Measurements from ENCODE around the gene PACRGL. TPM values are rescaled to one million over a fixed set of nuclear protein-coding genes. Genes with fewer than 3 reads are reported as not detected.

The PACRGL gene
- total RNA-seq, 1 experiment from 2014 or later = 14.9 TPM

- POLR2A ChIA-PET = interaction anchor here (0.5 kb wide), 1 partner anchor 1564 kb away, joined by 3 read pairs; no protein-coding TSS in a partner anchor
- Histone ChIP-seq H3K9me3 (no peaks in the 10 kb centered on the region), H3K4me3 (ENCODE audit: low read depth, low read length) (no peak overlapping the region), H3K4me1 (no peaks in the 10 kb centered on the region), H3K36me3 (ENCODE audit: control insufficient read depth, insufficient read depth, low read length) (no peaks in the 10 kb centered on the region), H3K27me3 (replicated peaks; ENCODE audit: control insufficient read depth, insufficient read depth, low read length) (no peaks in the 10 kb centered on the region)
- Mint-ChIP-seq H3K9me3 (ENCODE audit: unreplicated experiment) (no peaks in the 10 kb centered on the region), H3K27me3 (ENCODE audit: insufficient read depth, unreplicated experiment) (no peaks in the 10 kb centered on the region), H3K4me3 (ENCODE audit: unreplicated experiment) (no peak overlapping the region), H3K36me3 (ENCODE audit: insufficient read depth, unreplicated experiment) (no peaks in the 10 kb centered on the region), H3K4me1 (ENCODE audit: low read depth, unreplicated experiment) (no peaks in the 10 kb centered on the region), H3K27ac (ENCODE audit: unreplicated experiment) (no peak overlapping the region)
- no peak for DNase-seq
- CTCF ChIA-PET = interaction anchor here (1.2 kb wide), 1 partner anchor 266 kb away, joined by 4 read pairs; no protein-coding TSS in a partner anchor
- TF ChIP-seq CTCF (IDR thresholded peaks at IDR 0.05; ENCODE audit: insufficient read depth in 1 of 2, low read depth in 1 of 2, low read length in 1 of 2, severe bottlenecking in 1 of 2, unreplicated experiment in 1 of 2) = no peak
- intact Hi-C loops (cut with micrococcal nuclease; ENCODE audit: unreplicated experiment) = loop anchor here (10.0 kb wide), 1 partner anchor 373 kb away; no protein-coding TSS in a partner anchor
- no TSS peak for BruUV-seq (replicated peaks)
Observed at GRCh38 chr4:20687864-20688263, 12.4 kb upstream of the PACRGL start.

- TF ChIP-seq CTCF (IDR thresholded peaks at IDR 0.05; ENCODE audit: insufficient read depth in 1 of 2, low read depth in 1 of 2, low read length in 1 of 2, severe bottlenecking in 1 of 2, unreplicated experiment in 1 of 2) = no peak
- no peaks in the 10 kb centered on the region for H3K4me1 Mint-ChIP-seq (ENCODE audit: low read depth, unreplicated experiment)
- H3K27me3 Mint-ChIP-seq (ENCODE audit: insufficient read depth, unreplicated experiment) = peaks cover 2% of the 10 kb centered on the region
- H3K36me3 ChIP-seq (ENCODE audit: control insufficient read depth, insufficient read depth, low read length) = no peaks in the 10 kb centered on the region
- DNase-seq = no peak
- no peaks in the 10 kb centered on the region for H3K4me1 ChIP-seq
- BruUV-seq (replicated peaks) = no TSS peak
- peaks cover 15% of the 10 kb centered on the region for H3K36me3 Mint-ChIP-seq (ENCODE audit: insufficient read depth, unreplicated experiment)
- no peak overlapping the region for H3K4me3 Mint-ChIP-seq (ENCODE audit: unreplicated experiment)
- H3K27ac Mint-ChIP-seq (ENCODE audit: unreplicated experiment) = no peak overlapping the region
- intact Hi-C loops (cut with micrococcal nuclease; ENCODE audit: unreplicated experiment) = no loop called here
- H3K27me3 ChIP-seq (replicated peaks; ENCODE audit: control insufficient read depth, insufficient read depth, low read length) = no peaks in the 10 kb centered on the region
- ChIA-PET CTCF (no interaction called here), POLR2A (no interaction called here)
- no peaks in the 10 kb centered on the region for H3K9me3 Mint-ChIP-seq (ENCODE audit: unreplicated experiment)
- H3K4me3 ChIP-seq (ENCODE audit: low read depth, low read length) = no peak overlapping the region
- no peaks in the 10 kb centered on the region for H3K9me3 ChIP-seq
Observed at GRCh38 chr4:20696815-20697214, 3.4 kb upstream of the PACRGL start.

GRCh38 chr4:20698382-20698781 is 1.9 kb upstream of the PACRGL start:
- TF ChIP-seq CTCF (IDR thresholded peaks at IDR 0.05; ENCODE audit: insufficient read depth in 1 of 2, low read depth in 1 of 2, low read length in 1 of 2, severe bottlenecking in 1 of 2, unreplicated experiment in 1 of 2) = no peak
- ChIA-PET CTCF (no interaction called here), POLR2A (no interaction called here)
- BruUV-seq (replicated peaks) = no TSS peak
- no peaks in the 10 kb centered on the region for H3K9me3 Mint-ChIP-seq (ENCODE audit: unreplicated experiment)
- no peaks in the 10 kb centered on the region for H3K27me3 ChIP-seq (replicated peaks; ENCODE audit: control insufficient read depth, insufficient read depth, low read length)
- intact Hi-C loops (cut with micrococcal nuclease; ENCODE audit: unreplicated experiment) = no loop called here
- H3K36me3 ChIP-seq (ENCODE audit: control insufficient read depth, insufficient read depth, low read length) = no peaks in the 10 kb centered on the region
- no peaks in the 10 kb centered on the region for H3K4me1 ChIP-seq
- DNase-seq = no peak
- H3K27ac Mint-ChIP-seq (ENCODE audit: unreplicated experiment) = no peak overlapping the region
- peaks cover 2% of the 10 kb centered on the region for H3K27me3 Mint-ChIP-seq (ENCODE audit: insufficient read depth, unreplicated experiment)
- no peaks in the 10 kb centered on the region for H3K9me3 ChIP-seq
- H3K4me3 Mint-ChIP-seq (ENCODE audit: unreplicated experiment) = no peak overlapping the region
- no peak overlapping the region for H3K4me3 ChIP-seq (ENCODE audit: low read depth, low read length)
- no peaks in the 10 kb centered on the region for H3K4me1 Mint-ChIP-seq (ENCODE audit: low read depth, unreplicated experiment)
- peaks cover 15% of the 10 kb centered on the region for H3K36me3 Mint-ChIP-seq (ENCODE audit: insufficient read depth, unreplicated experiment)
